ENCODE results near the gene ACACB. TPM values are rescaled to one million over a fixed set of nuclear protein-coding genes. Genes with fewer than 3 reads are reported as not detected.

The ACACB gene
- total RNA-seq, 1 donor, result 28.8 TPM

- DNase-seq (ENCODE audit: low read depth in 2 of 3, low spot score in 2 of 3), result no peak
These were observed 131.7 kb downstream of the ACACB start for GRCh38 chr12:109247831-109248654.

GRCh38 chr12:109250523-109250922 lies 134.1 kb downstream of the ACACB start:
- no peak for DNase-seq (ENCODE audit: low read depth in 2 of 3, low spot score in 2 of 3)

DNA sequence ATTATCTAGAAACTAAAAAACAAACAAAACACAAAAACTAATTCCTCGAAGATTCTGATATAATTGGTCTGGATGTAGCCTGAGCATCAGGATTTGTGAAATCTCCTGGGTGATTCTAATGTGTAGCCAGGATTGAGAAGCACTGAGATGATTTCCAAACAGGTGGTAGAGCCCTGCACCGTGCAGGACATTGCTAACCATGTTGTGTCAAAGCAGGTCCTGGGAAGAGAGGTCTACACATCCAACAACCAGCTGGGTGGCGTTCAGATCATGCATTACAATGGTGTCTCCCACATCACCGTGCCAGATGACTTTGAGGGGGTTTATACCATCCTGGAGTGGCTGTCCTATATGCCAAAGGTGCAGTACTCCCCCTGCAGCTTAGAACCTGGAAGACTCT lies 136.4 kb downstream of the ACACB start:
- no peak for DNase-seq (ENCODE audit: low read depth in 2 of 3, low spot score in 2 of 3)

DNA sequence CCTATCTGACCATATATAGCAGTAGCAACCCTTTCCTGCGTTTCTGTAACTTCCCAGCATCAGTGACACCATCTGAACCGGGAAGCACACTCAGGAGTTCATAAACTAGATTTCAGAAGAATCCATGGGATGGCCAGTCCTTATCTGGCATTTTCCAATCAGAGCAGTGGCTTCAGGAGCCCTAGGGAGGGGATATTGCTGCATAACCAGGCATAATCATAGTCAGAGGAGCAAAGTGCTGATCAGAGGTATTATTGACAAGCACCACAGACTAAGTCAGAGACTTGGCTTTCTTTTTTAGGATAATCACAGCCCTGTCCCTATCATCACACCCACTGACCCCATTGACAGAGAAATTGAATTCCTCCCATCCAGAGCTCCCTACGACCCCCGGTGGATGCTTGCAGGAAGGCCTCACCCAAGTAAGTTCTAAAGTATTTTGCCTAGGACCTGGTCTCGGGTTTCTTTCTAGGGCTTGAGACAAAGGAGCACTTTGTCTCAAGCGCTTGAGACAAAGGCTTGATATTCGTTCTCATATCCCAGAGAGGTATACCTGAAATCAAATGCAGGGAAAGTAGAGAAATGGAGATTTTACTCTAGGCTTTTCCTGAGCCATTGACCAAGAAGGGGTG lies 137.6 kb downstream of the ACACB start:
- no peak for DNase-seq (ENCODE audit: low read depth in 2 of 3, low spot score in 2 of 3)

DNA sequence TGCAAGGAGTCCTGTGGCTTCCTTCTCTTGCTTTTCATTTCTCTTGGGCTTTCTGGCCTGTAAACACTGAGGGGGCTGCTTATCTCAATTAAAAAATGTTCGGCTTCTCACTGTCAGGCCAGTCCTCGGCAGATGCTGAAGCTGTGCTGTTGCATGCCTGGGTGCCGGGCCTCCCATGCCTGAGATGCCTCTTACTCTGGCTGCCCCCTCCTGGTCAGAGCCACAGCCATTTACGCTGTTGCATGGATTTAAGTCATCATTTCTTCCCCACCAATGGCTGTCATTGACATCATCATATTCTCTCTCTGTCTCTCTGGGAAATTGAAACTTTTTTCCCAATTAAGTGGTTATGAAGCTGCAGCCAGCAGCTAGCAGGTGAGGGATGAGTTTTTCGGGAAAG lies 139.0 kb downstream of the ACACB start:
- peak in 1 of 3 donors; percentile 5 for DNase-seq (ENCODE audit: low read depth in 2 of 3, low spot score in 2 of 3)

DNA sequence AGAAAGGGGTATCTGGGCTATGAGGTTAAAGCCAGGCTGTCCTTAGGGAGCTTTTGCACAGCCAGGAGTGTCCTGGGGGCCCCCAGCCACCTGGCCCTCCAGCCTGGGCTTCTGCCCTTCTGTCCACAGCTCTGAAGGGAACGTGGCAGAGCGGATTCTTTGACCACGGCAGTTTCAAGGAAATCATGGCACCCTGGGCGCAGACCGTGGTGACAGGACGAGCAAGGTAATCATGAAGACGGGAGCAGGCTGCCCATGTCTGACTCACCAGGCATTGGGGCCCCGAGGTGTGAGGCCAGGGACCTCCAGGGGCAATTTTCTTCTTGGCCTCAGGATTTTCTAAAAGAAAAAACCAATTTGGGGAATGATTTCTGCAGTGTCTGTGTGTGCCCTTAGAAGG lies 139.6 kb downstream of the ACACB start:
- no peak for DNase-seq (ENCODE audit: low read depth in 2 of 3, low spot score in 2 of 3)

GRCh38 chr12:109258201-109258600 lies 141.8 kb downstream of the ACACB start:
- DNase-seq (ENCODE audit: low read depth in 2 of 3, low spot score in 2 of 3), result no peak

DNA sequence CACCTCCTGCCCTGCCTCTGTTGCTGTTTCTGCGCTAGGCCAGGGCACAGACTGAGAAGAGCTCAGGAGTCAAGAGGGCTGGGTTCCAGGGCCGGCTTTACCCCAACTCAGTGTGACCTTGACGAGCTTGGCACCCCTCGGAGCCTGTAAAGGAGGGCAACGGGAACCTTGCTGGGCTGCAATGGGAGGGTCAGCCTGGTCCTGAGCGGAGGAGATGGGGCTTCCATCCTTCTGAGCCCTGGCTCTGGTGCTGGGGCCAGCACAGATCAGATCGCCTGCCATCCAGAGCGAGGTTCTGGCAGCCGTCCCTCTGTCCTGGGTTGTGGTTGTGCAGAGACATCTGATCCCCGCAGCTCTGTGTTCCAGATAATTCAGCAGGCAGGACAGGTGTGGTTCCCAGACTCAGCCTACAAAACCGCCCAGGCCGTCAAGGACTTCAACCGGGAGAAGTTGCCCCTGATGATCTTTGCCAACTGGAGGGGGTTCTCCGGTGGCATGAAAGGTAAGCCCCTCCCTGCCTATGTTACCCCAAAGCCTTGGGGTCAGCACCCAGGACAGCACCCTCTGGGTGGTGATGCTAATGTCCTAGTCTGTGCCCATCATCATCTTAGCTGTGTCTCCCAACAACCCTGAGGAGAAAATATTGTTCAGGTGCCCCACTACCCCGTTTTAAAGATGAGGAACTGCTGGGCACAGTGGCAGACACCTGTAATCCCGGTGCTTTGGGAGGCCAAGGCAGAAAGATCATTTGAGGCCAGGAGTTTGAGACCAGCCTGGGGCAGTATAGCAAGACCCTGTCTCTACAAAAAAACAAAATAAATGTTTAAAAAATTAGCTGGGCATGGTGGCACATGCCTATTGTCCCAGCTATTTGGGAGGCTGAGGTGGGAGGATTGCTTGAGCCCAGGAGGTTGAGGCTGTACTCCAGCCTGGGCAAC lies 142.5 kb downstream of the ACACB start:
- no peak for DNase-seq (ENCODE audit: low read depth in 2 of 3, low spot score in 2 of 3)

DNA sequence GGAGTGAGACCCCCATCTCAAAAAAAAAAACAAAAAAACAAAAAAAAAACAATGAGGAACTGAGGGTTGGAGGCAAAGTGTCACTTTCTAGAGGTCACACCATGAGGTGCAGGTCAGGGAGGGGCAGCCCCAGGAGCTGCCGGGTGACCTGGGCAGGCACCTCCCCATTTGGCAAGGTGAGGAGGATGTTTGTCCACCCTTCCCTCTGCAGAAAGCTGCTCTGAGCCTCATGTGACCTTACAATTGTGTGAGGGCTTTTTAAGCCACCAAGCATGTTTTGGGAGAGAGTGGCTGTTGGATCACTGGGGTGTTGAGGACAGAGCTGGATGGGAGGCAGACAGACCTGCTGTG lies 143.1 kb downstream of the ACACB start:
- no peak for DNase-seq (ENCODE audit: low read depth in 2 of 3, low spot score in 2 of 3)

DNA sequence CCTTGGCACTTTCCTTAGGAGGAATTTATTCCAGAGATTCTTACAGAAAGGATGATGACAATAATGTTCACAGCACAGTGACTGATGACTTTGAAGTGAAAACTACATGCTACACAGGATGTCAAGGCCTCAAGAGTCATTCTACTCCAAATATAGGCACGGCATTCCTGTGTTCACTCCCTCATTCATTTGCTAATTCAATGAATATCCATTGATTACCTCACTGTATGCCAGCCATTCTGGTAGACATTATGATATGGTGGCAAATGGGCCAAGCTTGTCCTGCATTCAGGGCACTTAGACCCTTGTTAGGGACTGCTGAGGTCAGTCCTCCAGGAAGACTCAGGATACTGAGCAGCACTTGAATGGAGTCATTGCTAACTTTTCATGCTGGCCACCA lies 144.7 kb downstream of the ACACB start:
- DNase-seq (ENCODE audit: low read depth in 2 of 3, low spot score in 2 of 3), result no peak

DNA sequence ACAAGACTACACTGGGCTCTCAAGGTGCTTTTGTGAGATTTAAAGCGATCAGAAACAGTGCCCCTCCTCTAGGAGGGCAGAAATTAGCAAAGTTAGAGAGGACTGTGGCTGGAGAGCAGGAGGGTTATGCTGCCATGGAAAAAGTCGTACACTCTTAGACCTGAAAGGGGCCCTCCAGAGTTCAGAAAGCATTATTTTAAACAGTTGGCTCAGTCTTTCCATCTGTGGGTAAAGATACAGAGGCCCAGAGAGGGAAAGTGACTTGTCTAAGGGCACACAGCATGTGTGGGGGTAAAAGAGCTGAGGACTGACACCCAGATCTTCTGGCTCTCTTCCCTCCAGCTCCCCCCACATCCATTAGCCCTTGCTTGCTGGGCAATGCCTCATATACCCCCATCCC lies 145.6 kb downstream of the ACACB start:
- DNase-seq (ENCODE audit: low read depth in 2 of 3, low spot score in 2 of 3), result no peak

DNA sequence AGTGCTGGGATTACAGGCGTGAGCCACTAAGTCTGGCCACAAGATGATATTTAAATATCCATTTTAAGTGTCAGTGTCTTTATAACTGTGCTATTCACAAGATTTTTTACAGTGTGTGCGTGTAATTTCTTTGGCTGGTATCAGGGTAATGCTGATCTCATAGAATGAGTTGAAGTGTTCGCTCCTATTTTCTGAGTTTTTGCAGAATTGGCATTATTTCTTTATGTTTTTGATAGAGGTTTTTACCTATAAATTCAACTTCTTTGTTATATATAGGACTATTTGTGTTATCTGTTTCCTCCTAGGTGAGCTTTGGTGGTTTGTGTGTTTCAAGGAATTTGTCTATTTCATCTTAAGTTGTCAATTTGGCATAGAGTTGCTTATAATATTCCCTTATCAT lies 147.1 kb downstream of the ACACB start:
- DNase-seq (ENCODE audit: low read depth in 2 of 3, low spot score in 2 of 3), result peak in 1 of 3 donors; percentile 6

DNA sequence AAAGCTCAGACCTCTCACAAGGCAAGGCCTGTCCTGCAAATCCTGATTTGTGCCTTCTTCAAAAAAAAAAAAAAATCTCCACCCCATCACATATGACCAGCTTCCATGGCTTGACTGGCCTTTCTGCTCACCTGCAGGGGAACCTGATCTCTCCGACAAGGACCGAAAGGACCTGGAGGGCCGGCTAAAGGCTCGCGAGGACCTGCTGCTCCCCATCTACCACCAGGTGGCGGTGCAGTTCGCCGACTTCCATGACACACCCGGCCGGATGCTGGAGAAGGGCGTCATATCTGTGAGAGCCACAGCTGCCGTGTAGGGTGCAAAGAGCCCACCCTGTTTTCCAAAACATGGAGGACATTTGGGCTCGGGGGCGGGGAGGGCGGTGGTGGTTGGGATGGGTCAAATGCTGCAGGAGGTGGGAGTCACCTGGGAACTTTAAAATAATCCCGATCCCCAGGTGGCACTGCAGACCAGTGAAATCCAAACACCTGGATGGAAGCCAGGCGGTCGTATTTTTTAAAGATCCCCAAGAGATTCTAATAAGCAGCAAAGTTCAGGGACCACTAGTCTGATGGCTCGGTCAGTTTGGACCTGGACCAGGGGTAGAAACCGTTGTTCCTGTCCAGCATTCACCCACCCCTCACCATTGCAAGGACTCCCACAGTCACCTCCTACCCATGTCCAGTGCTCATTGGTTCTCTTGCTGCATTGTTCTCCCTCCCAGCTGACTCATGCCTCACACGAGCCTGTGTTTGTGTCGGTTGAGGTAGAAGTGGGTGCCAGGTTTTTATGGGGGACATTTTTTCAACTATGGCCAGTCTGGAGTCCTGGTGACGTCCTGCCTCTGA lies 147.9 kb downstream of the ACACB start:
- peak in 2 of 3 donors; percentile 41 to 53 for DNase-seq (ENCODE audit: low read depth in 2 of 3, low spot score in 2 of 3)

- no peak for DNase-seq (ENCODE audit: low read depth in 2 of 3, low spot score in 2 of 3)
These were observed 148.7 kb downstream of the ACACB start for GRCh38 chr12:109264943-109265650.

GRCh38 chr12:109266106-109266879 lies 149.9 kb downstream of the ACACB start:
- no peak for DNase-seq (ENCODE audit: low read depth in 2 of 3, low spot score in 2 of 3)

DNA sequence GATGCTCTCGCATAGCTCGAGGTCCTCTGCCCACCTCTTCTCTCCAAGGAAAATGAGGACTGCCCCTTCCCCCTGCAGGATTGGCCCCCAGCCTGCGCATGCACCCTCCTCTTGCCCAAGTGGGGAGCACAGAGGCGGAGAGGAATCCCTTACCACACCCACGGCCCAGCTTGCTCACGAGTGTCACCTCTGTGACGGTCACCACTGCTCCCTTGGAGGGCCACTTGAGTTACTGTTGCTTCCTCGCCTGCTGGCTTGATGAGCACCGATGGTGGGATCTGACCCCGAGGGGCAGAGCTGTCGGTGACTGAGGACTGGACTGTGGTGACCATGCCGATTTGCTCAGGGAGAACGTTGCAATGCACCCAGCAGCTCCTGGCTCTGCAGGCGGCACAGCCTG lies 151.0 kb downstream of the ACACB start:
- DNase-seq (ENCODE audit: low read depth in 2 of 3, low spot score in 2 of 3), result no peak

DNA sequence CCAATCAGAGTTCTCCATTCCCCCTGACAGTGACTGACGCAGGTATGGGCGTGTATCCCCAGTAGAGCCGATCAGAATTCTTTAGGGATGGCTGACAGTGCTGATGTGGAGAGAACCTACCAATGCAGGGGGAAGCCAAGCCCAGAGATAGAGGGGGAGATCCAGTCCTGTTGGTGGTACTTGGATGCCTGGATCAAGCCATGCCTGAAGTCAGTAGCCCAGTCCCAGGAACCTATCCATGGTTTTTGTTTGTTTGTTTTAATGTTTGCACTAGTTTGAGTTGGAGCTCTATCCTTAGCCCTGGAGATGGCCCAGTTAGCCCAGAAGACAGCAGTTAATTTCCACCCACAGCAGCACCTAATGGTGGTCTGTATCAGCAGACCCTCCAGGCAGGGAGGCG lies 152.5 kb downstream of the ACACB start:
- DNase-seq (ENCODE audit: low read depth in 2 of 3, low spot score in 2 of 3), result no peak

GRCh38 chr12:109269428-109269827 lies 153.0 kb downstream of the ACACB start:
- DNase-seq (ENCODE audit: low read depth in 2 of 3, low spot score in 2 of 3), result no peak

DNA sequence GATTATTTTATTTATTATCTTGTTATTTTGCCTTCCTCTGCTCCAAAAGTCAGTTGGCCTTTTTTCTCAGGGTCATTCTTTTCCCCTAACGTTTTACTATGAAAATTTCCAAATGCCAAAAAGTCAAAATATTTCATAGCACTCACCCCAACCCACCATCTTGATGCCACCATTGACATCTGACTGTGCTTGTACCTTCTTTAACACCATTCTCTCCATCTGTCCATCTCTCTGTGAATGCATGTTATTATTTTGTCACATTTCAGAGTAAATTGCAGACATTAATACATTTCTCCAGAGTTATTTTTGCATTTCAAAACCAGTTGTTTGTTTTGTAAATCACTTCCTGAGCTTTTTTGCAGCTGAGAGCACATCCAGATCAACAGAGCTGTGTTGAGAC lies 154.1 kb downstream of the ACACB start:
- DNase-seq (ENCODE audit: low read depth in 2 of 3, low spot score in 2 of 3), result no peak
